IgD-negative memory B cell (primary cell): ENCODE measurements around the gene PARPBP. TPM values are rescaled to one million over a fixed set of nuclear protein-coding genes. Genes with fewer than 3 reads are reported as not detected.
"Not testable (repeated sequence)": the region's sequence is repeated elsewhere in the genome, so short reads cannot be mapped to it uniquely, and the experiment has no call there.

ENCODE experiments used
- H3K27ac Mint-ChIP-seq, 3 donors: one replicate each; pipeline ENCODE4 v1.8.0; 2020 to 2022; ENCODE audit warnings: mild to moderate bottlenecking in 3 of 3, mixed read lengths in 3 of 3, moderate library complexity in 1 of 3
- H3K27me3 Mint-ChIP-seq: one replicate; pipeline ENCODE4 v1.8.0; 2021; ENCODE audit warnings: mixed read lengths
- H3K36me3 Mint-ChIP-seq: one replicate; pipeline ENCODE4 v1.8.0; 2020; ENCODE audit warnings: mild to moderate bottlenecking, mixed read lengths
- H3K4me1 Mint-ChIP-seq, 3 donors: one replicate each; pipeline ENCODE4 v1.8.0; 2020 to 2022; ENCODE audit warnings: mixed read lengths in 3 of 3, mild to moderate bottlenecking in 1 of 3
- H3K4me3 Mint-ChIP-seq, 4 donors: one replicate each; pipeline ENCODE4 v1.8.0; 2020 to 2022; ENCODE audit warnings: mild to moderate bottlenecking in 4 of 4, mixed read lengths in 4 of 4, moderate library complexity in 3 of 4
- H3K9me3 Mint-ChIP-seq, 3 donors: one replicate each; pipeline ENCODE4 v1.8.0; 2020 to 2021; ENCODE audit warnings: mixed read lengths in 3 of 3, mild to moderate bottlenecking in 1 of 3
- polyA plus RNA-seq: library from polyadenylated mRNA; unstranded; fragments of 300-500 nt; fragmentation: Illumina TruSeq; gene quantifications from one replicate; pipeline ENCODE4 v1.2.3, GENCODE V29; 2021

Gene PARPBP
- polyA plus RNA-seq, 1 donor from 2014 or later, result 2.1 TPM

DNA sequence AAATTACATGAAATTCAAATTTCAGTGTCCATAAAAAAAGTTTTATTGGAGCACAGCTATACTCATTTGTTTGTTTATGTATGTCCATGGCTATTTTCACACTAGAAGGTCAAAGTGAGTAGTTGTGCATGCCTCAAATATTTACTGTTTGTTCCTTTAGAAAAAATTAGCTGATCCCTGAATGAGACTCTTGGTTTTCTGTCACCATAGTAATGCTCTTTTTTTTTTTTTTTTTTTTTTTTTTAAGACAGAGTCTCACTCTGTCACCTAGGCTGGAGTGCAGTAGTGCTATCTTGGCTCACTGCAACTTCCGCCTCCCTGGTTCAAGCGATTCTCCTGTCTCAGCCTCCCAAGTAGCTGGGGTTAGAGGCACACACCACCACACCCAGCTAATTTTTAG lies 1.3 kb downstream of the PARPBP start:
- peak overlapping the region; percentile 85 to 98 (median 96) for H3K4me3 Mint-ChIP-seq
- H3K36me3 Mint-ChIP-seq, H3K9me3 Mint-ChIP-seq, H3K27ac Mint-ChIP-seq, H3K27me3 Mint-ChIP-seq: not testable (repeated sequence)
- peaks cover 6 to 17% (median 12%) of the 10 kb centered on the region in 3 donors for H3K4me1 Mint-ChIP-seq

DNA sequence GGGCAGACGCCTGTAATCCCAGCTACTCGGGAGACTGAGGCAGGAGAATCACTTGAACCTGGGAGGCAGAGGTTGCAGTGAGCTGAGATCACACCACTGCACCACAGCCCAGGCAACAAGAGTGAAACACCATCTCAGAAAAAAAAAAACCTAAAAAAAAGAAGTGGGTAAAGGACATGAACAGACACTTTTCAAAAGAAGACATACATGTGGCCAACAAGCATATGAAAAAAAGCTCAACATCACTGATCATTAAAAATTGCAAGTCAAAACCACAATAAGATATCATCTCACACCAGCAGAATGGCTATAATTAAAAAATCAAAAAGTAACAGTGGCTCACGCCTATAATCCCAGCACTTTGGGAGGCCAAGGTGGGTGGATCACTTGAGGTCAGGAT lies 10.7 kb downstream of the PARPBP start:
- not testable (repeated sequence) for H3K4me1 Mint-ChIP-seq

DNA sequence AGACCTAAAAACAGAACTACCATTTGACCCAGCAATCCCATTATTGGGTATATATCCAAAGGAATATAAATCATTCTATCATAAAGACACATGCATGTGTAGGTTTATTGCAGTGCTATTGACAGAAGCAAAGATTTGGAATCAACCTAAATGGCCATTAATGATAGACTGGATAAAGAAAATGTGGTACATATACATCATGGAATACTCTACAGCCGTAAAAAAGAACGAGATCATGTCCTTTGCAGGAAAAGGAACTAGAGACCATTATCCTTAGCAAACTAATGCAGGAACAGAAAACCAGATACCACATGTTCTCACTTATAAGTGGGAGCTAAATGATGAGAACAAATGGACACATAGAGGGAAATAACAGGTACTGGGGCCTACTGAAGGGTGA lies 11.5 kb downstream of the PARPBP start:
- not testable (repeated sequence) for H3K27me3 Mint-ChIP-seq, H3K4me1 Mint-ChIP-seq, H3K4me3 Mint-ChIP-seq, H3K9me3 Mint-ChIP-seq, H3K27ac Mint-ChIP-seq, H3K36me3 Mint-ChIP-seq

More for the DNA sequence above, 10.7 kb downstream of the PARPBP start:
- not testable (repeated sequence) for H3K9me3 Mint-ChIP-seq, H3K36me3 Mint-ChIP-seq, H3K27ac Mint-ChIP-seq, H3K4me3 Mint-ChIP-seq, H3K27me3 Mint-ChIP-seq

DNA sequence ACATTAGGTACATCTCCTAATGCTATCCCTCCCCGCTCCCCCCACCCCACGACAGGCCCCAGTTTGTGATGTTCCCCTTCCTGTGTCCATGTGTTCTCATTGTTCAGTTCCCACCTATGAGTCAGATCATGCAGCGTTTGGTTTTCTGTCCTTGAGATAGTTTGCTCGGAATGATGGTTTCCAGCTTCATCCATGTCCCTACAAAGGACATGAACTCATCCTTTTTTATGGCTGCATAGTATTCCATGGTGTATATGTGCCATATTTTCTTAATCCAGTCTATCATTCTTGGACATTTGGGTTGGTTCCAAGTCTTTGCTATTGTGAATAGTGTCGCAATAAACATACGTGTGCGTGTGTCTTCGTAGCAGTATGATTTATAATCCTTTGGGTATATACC lies 17.6 kb downstream of the PARPBP start:
- not testable (repeated sequence) for H3K4me1 Mint-ChIP-seq, H3K36me3 Mint-ChIP-seq, H3K9me3 Mint-ChIP-seq, H3K27me3 Mint-ChIP-seq, H3K4me3 Mint-ChIP-seq, H3K27ac Mint-ChIP-seq

DNA sequence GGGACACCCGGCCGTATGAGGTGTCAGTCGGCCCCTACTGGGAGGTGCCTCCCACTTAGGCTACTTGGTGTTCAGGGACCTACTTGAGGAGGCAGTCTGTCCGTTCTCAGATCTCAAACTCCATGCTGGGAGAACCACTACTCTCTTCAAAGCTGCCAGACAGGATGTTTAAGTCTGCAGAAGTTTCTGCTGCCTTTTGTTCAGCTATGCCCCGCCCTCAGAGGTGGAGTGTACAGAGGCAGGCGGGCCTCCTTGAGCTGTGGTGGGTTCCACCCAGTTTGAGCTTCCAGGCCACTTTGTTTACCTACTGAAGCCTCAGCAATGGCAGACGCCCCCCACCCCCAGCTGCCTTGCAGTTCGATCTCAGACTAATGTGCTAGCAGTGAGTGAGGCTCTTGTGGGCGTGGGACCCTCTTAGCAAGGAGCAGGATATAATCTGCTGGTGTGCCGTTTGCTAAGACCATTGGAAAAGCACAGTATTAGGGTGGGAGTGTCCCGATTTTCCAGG lies 22.9 kb downstream of the PARPBP start:
- not testable (repeated sequence) for H3K4me1 Mint-ChIP-seq, H3K27me3 Mint-ChIP-seq, H3K9me3 Mint-ChIP-seq, H3K36me3 Mint-ChIP-seq, H3K27ac Mint-ChIP-seq, H3K4me3 Mint-ChIP-seq

DNA sequence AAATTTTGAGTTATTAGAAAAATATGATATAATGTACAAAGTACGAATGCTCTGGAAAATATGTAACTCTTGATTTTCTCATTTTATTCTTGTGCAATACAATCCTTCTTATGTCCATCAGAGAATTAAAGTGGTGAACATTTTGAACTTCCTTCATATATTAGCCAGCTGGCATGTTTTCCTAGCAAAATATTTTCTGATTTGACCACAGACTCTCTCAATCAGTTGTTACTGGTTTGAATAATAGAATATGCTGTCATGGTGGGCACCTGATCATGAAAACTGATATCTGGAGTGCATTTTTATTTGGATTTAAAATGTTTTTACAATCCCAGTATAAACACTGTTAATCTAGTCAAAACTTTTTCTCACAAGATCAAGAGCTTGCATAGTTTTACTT lies 24.2 kb downstream of the PARPBP start:
- H3K36me3 Mint-ChIP-seq, result no peaks in the 10 kb centered on the region
- H3K27ac Mint-ChIP-seq, result no peak overlapping the region
- no peaks in the 10 kb centered on the region for H3K4me1 Mint-ChIP-seq
- H3K4me3 Mint-ChIP-seq, result no peak overlapping the region
- no peaks in the 10 kb centered on the region for H3K9me3 Mint-ChIP-seq
- no peaks in the 10 kb centered on the region for H3K27me3 Mint-ChIP-seq

DNA sequence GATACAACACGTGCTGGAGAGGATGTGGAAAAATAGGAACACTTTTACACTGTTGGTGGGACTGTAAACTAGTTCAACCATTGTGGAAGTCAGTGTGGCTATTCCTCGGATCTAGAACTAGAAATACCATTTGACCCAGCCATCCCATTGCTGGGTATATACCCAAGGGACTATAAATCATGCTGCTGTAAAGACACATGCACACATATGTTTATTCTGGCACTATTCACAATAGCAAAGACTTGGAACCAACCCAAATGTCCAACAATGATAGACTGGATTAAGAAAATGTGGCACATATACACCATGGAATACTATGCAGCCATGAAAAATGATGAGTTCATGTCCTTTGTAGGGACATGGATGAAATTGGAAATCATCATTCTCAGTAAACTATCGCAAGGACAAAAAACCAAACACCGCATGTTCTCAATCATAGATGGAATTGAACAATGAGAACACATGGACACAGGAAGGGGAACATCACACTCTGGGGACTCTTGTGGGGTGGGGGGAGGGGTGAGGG lies 27.1 kb downstream of the PARPBP start:
- not testable (repeated sequence) for H3K36me3 Mint-ChIP-seq, H3K4me1 Mint-ChIP-seq, H3K9me3 Mint-ChIP-seq, H3K4me3 Mint-ChIP-seq, H3K27me3 Mint-ChIP-seq, H3K27ac Mint-ChIP-seq

DNA sequence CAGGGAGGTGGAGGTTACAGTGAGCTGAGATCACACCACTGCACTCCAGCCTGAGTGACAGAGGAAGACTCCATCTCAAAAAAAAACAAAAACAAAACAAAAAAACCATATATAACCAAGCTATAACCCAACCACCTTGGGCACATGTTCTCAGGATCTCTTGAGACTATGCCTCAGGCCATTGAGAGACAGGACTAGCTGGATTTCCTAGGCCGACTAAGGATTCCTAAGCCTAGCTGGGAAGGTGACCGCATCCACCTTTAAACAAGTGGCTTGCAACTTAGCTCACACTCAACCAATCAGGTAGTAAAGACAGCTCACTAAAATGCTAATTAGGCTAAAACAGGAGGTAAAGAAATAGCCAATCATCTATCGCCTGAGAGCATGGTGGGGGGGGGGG lies 35.2 kb downstream of the PARPBP start:
- H3K9me3 Mint-ChIP-seq, H3K36me3 Mint-ChIP-seq, H3K4me1 Mint-ChIP-seq, H3K27me3 Mint-ChIP-seq, H3K4me3 Mint-ChIP-seq, H3K27ac Mint-ChIP-seq: not testable (repeated sequence)

GRCh38 chr12:102163383-102163782 lies 43.4 kb downstream of the PARPBP start:
- Mint-ChIP-seq H3K4me3 (no peak overlapping the region), H3K4me1 (no peaks in the 10 kb centered on the region), H3K36me3 (peaks cover 2% of the 10 kb centered on the region), H3K27me3 (no peaks in the 10 kb centered on the region), H3K27ac (no peak overlapping the region), H3K9me3 (no peaks in the 10 kb centered on the region)

- Mint-ChIP-seq H3K4me1 (no peaks in the 10 kb centered on the region), H3K4me3 (no peak overlapping the region), H3K36me3 (peaks cover 4% of the 10 kb centered on the region), H3K9me3 (no peaks in the 10 kb centered on the region), H3K27me3 (no peaks in the 10 kb centered on the region), H3K27ac (no peak overlapping the region)
Observed at GRCh38 chr12:102167821-102168604, 48.0 kb downstream of the PARPBP start.

- H3K27me3 Mint-ChIP-seq, result no peaks in the 10 kb centered on the region
- H3K4me1 Mint-ChIP-seq, result no peaks in the 10 kb centered on the region
Observed at GRCh38 chr12:102169922-102170621, 50.1 kb downstream of the PARPBP start.

DNA sequence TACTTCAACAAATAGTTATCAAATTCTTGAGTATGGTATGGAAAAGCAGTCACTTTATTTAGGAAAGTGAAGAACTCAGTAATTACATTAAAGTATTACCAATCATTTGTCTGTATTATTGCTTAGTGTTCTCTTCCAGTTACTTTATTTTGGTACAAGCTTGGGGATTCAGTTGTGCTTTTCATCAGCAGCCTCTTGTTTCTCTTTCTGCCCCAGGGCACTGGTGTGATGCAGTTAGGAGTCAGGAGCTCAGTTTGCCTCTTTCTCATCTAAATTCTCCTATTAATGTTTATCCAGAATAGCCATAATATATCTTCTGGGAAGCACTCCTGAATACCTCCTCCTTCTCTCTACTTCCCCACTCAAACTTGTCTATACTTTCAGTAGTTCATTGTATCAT lies 52.0 kb downstream of the PARPBP start:
- Mint-ChIP-seq H3K4me1 (no peaks in the 10 kb centered on the region), H3K9me3 (no peaks in the 10 kb centered on the region), H3K36me3 (peaks cover 2% of the 10 kb centered on the region), H3K27ac (no peak overlapping the region), H3K27me3 (no peaks in the 10 kb centered on the region), H3K4me3 (no peak overlapping the region)

More at GRCh38 chr12:102169922-102170621, 50.1 kb downstream of the PARPBP start:
- Mint-ChIP-seq H3K9me3 (no peaks in the 10 kb centered on the region), H3K27ac (no peak overlapping the region), H3K4me3 (no peak overlapping the region), H3K36me3 (peaks cover 2% of the 10 kb centered on the region)

GRCh38 chr12:102172436-102172835 lies 52.5 kb downstream of the PARPBP start:
- Mint-ChIP-seq H3K27ac (no peak overlapping the region), H3K27me3 (no peaks in the 10 kb centered on the region), H3K4me1 (no peaks in the 10 kb centered on the region), H3K36me3 (peaks cover 2% of the 10 kb centered on the region), H3K9me3 (no peaks in the 10 kb centered on the region), H3K4me3 (no peak overlapping the region)

DNA sequence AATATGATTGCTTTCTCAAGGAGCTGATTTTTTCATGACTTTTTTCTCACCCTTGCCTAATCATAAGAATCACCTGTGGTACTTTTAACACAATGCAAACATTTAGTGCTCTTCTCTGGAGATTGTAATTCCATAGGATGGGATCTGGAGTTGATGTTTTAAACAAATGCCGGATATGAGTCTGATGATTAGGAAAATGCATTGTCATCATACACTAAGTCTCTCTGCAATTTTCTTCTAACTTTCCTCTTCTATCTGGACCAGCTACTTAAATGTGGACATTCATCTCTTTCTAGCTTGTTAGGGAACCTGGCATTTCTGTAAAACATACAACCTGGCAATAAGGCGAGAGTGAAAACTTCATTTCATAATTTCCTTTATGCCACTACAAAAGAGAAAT lies 54.1 kb downstream of the PARPBP start:
- Mint-ChIP-seq H3K4me1 (no peaks in the 10 kb centered on the region), H3K27me3 (no peaks in the 10 kb centered on the region), H3K4me3 (no peak overlapping the region), H3K9me3 (no peaks in the 10 kb centered on the region), H3K27ac (no peak overlapping the region), H3K36me3 (peaks cover 2% of the 10 kb centered on the region)

GRCh38 chr12:102174761-102175160 lies 54.8 kb downstream of the PARPBP start:
- H3K27me3 Mint-ChIP-seq, result no peaks in the 10 kb centered on the region
- no peaks in the 10 kb centered on the region for H3K9me3 Mint-ChIP-seq
- no peaks in the 10 kb centered on the region for H3K4me1 Mint-ChIP-seq
- no peak overlapping the region for H3K27ac Mint-ChIP-seq
- H3K36me3 Mint-ChIP-seq, result peaks cover 4% of the 10 kb centered on the region
- H3K4me3 Mint-ChIP-seq, result no peak overlapping the region

DNA sequence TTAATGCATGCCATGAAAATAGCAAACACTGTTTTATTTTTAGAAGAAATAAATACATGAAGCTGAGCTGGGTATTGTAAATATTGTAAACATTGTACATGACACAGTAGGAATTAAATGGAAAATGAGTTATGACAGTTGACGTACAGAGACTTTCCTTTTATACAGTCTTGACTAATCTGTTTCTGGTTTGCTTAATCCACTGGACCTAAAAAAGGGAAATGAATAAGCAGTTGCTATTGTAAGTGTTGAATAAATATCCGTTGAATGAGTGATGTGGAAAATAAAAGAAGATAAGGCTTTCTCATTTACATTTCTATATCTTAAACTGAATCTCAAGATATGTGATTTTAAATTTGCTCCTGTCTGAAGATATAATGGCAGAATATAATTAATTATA lies 62.7 kb downstream of the PARPBP start:
- Mint-ChIP-seq H3K4me3 (no peak overlapping the region), H3K36me3 (peaks cover 3% of the 10 kb centered on the region), H3K9me3 (no peaks in the 10 kb centered on the region), H3K4me1 (peaks cover 0 to 1% (median 0%) of the 10 kb centered on the region in 3 donors), H3K27me3 (no peaks in the 10 kb centered on the region), H3K27ac (no peak overlapping the region)
